ENCODE data around the gene BACH2.

GRCh38 chr6:90204327-90205056 lies 92.2 kb downstream of the BACH2 start:
- TF ChIP-seq CTCF (IDR thresholded peaks at IDR 0.05) (no peak), EZH2 (IDR thresholded peaks at IDR 0.05) (no peak)

All from neural progenitor cell (in vitro differentiated cells).